Ammon's horn (tissue), 1 donor: ENCODE data around the gene SERTAD1.

Experiments
- DNase-seq: peaks from one replicate; pipeline ENCODE4 v3.0.0-alpha.2; 2016; ENCODE audit warnings: low spot score

The SERTAD1 gene

DNA sequence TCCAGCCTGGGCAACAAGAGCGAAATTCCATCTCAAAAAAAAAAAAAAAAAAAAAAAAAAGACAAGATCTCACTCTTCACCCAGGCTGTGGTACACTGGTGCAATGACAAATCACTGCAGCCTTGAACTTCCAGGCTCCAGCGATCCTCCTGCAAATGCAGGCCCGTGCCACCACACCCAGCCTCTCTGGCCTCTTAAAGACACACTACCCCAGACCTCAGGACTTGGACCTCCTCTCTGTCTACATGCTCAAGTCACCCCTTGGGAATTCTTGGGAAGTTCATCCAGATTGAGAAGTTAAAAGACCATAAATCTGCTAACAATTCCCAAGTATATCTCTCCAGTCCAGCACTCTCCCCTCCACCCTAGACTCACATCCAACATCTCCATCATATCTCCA, 25.2 kb downstream of the SERTAD1 start:
- no peak for DNase-seq

DNA sequence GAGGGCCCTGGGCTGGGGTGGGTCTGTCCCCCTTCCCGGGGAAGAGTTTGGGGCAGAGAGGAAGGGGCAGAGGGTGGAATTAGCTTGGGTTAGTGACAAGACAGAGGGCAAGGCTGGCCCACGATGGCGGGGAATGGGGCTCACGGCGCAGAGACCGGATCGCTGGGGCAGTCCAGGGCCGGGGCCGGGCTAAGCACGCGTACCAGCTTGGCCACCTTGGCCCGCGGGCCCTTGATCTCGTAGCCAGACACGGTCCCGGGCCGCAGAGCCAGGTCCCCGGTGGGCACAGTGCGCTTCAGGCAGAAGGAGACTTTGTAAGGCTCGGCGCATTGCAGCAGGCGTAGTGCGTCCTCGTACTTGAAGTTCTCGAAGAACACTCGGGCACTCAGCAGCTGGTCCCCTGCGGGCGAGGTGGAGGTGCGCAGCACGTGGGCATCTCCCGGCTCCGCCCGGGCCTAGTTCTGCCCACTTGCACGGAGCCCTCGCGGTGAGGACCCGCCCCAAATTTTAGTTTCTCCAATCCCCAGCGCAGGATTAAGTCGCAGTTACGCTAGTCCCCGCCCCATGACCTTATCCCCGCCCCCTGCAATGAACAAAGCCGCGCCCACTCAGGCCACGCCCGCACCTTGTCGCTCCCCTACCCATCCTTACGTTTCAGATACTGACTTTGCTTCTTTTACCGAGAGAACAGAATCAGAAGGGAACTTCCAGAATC, 27.2 kb downstream of the SERTAD1 start:
- DNase-seq, result no peak

GRCh38 chr19:40397568-40397906, 28.3 kb downstream of the SERTAD1 start:
- no peak for DNase-seq

DNA sequence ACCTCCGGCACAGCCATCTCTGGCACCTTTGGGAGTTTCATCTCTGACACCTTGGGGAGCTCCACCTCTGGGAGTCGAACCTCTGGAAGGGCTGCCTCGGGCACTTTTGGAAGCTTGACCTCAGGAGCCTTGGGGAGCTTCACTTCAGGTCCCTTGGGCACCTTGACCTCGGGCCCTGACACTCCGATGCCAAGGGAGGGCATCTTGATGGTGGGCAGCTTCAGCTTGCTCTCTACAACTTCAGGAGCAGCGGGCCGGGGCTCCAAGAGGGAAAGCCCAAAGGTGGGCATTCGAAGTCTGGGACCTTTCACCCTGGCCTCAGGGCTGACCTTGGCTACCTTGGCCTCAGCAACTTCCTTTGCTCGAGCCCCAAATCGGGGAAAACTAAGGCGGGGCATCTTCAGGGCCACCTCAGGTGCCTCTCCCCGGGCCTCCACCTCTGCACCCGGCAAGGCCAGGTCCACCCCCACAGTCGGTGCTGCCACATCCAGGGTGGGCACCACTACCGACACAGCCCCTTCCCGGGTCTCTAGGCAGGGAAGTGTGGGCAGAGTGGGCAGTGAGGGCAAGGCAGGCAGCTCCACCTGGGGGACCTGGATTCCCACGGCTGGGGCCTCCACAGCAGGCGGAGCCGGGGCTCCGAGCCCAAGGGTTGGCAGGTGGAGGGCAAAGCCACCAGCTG, 28.8 kb downstream of the SERTAD1 start:
- no peak for DNase-seq

- no peak for DNase-seq
Observed at GRCh38 chr19:40395956-40396355, 29.8 kb downstream of the SERTAD1 start.

- no peak for DNase-seq
Observed at GRCh38 chr19:40394816-40395210, 31.0 kb downstream of the SERTAD1 start.

DNA sequence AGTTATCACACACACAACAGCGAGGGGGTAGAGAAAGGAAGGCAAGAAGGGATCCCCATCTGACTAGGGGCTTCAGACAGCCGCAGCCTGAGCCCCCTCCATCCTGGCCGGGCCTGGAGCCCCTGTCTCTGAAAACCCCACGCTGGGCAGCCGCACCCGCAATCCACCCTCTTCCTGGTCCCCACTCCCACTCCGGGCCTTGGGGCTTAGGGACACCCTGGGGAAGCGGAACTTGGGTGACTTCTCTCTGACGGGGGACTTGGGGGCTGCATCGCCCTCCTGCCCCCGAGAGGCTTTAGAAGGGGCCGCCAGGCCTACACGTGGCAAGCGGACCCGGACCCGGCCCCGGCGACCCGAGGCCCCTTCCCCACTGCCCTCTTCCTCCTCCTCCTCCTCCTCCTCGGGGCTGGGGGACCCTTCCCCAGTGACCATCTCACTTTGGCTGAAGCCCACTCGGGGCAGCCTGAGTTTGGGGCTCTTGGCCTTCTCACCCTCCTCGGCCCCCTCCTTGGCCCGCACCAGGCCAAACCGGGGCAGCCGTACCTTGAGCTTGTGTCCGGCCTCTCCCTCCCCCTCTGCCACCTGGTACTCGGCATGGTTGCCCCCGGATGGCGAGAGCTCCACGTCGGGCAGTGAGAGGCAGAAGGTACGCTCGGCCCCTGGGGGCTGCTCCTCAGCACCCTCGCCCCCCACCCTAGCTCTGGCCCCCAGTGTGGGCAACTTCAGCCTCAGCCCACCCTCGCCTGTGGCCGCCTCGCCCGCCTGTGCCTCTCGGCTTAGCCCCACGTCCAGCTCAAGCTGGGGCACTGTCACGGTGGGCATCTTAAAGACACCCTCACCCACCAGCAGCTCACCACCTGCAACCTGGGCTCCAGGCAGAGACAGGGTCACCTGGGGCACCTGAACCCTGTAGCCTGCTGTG, 31.6 kb downstream of the SERTAD1 start:
- DNase-seq, result no peak

DNA sequence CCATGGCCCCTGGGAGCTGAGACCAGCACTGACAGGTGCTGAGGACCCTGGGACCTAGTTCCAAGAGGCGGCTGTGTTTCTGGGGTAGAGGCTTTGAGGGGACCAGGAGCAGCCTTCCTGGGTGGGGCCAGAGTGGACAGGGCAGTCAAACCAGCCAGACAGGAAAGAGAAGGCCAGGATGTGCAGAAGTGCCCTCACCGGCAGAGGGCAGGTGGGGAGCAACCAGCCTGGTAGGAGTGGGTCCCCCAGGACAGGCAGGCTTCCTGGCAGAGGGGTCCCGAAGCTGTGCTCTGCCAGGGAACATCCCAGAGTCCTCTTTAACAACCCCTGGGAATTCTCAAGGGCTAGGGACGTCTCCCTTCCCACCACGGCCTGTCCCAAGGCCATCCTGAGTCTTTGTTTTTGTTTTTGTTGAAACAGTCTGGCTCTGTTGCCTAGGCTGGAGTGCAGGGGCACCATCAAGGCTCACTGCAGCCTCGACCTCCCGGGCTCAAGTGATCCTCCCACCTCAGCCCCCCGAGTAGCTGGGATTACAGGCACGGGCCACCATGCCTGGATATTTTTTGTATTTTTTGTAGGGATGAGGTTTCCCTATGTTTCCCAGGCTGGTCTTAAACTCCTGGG, 32.8 kb downstream of the SERTAD1 start:
- DNase-seq, result no peak

DNA sequence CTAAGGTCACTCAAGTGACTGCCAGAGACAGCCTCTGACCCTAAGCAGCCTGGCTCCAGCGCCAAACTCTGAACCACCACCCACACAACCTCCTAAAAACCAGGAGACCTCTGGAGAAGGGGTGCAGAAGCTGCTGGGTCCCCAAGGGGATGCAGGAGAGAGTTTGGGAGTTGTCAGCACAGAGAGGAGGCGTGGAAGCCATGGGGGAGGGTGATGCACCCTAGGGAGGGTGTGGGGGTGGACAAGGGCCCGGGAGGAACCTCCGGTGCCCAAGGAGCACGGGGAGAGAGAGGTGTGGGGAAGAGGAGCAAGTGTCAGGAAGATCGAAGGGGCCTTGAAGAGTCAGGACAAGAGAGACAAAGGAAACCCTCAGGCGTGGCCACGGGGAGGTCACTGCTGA, 33.7 kb downstream of the SERTAD1 start:
- no peak for DNase-seq

DNA sequence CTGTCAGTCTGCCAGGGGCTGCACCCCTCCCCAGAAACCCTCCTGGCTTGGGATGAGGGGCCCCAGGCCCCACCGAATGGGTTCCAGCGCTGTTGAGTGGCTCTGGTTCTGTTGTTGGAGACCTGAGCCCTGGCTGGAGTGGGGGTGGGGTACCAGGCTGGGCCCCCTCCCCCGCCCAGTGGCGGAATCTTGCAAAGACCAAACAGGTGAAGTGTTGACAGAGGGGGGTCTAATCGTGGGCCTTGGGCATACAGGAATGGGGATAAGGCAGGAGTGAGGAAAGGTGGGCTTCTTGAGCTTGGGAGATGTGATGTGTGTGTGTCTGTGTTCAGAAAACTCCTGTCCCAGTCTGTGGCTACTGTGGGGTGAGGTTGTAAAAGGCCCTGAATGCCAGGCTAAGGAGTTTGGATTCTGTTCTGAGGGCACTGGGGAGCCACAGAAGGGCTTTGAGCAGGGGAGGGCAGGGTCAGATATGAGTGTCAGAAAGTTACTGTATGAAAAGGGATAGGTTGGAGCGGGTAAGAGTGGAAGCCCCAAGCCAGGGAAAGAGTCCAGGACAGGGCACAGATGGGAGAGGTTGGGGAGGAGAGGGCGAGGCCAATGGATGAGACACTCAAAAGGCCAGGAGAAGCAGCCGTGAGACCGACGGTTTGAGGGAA, 35.6 kb downstream of the SERTAD1 start, which contains the start of gene HIPK4:
HIPK4 (minus strand) TSS at position 98 of the 659 bp plus-strand sequence. CDS start 279 bp downstream, outside the sequence.
- no peak for DNase-seq

DNA sequence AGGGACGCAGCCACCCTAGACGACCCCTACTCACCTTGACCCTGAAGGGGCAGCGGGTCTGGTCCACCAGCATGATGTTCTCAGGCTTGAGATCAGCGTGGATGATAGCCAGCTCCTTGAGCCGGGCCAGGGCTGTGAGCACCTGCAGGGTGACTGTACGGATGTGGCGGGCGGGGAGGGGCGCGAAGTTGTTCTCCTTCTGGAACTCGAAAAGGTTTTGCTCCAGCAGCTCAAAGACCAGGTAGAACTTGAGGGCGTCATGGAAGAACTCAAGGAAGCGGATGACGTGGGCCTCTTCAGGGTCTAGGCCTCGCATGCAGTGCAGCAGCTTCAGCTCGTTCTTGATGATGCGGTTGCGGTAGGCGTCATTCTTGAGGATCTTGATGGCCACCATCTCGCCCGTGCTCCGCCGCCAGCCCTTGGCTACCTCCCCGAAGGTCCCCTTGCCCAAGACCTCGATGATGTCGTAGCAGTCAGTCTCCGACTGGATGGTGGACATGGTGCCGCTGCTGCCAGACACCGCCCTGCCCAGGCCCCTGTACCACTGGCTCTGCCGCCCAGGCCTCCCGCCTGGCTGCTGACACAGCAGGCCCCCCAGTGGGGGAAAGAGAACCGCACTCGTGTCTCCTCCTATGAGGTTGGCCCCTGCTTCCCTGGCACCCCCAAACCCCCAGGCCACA, 36.2 kb downstream of the SERTAD1 start:
- DNase-seq, result no peak

GRCh38 chr19:40388481-40388880, 37.3 kb downstream of the SERTAD1 start:
- no peak for DNase-seq

GRCh38 chr19:40387155-40387554, 38.6 kb downstream of the SERTAD1 start:
- DNase-seq, result no peak

GRCh38 chr19:40383668-40384248, 42.0 kb downstream of the SERTAD1 start:
- no peak for DNase-seq

DNA sequence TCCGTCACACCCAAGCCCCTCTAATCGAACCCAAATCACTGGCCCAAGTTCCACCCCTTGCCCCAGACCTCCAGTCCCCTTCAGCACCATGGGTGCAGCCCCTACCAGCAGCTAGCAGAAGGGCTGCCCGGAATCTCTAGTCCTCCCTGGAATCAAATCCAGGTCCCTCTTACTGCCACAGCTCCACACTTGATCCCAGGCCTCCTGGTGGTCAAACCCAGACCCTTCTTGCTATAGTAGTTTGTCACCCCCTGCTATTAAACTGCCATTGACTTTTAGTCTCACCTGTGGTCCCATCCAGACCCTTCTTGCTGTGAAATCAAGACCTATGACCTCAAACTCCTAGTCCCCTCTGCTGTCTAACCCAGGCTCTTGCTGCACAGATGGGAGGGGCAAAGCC, 44.5 kb downstream of the SERTAD1 start:
- DNase-seq, result no peak

DNA sequence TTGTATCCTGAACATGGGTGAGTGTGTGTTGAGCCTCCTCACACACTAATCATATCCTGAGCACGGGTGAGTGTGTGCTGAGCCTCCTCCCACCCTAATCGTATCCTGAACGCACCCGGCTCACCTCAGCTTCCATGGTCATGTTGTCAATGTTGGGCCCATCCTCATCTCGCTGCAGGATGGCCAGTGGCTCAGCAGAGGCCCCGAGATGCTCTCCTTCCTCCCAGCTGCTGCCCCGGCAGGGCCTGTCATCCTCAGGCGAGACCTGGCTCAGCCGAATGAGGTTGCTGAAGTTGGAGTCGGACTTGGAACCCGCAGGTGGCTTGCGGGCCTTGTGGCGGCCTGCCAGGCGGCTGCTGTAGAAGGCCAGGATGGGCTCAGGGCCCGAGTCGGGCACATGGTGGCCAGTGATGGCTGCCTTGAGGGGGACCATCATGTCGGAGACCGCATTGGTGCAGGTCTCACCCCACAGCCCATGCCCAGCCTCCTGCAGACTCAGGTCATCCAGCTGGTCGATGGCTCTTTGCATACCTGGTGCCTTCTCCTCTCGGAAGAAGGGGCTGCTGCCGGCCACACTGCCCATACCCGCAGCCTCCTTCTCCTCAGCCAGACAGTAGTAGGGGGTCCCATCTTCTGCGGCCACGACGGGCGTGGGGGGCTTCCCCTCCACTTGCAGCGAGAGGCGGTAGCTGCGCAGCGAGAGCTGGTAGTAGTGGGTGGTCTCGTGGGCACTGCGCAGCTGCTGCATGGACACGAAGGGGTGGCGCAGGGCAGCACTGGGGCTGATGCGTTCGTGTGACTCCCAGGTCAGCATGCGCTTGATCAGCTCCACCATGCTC, 45.4 kb downstream of the SERTAD1 start:
- no peak for DNase-seq

- DNase-seq, result no peak
Observed at GRCh38 chr19:40379446-40380198, 46.2 kb downstream of the SERTAD1 start.

DNA sequence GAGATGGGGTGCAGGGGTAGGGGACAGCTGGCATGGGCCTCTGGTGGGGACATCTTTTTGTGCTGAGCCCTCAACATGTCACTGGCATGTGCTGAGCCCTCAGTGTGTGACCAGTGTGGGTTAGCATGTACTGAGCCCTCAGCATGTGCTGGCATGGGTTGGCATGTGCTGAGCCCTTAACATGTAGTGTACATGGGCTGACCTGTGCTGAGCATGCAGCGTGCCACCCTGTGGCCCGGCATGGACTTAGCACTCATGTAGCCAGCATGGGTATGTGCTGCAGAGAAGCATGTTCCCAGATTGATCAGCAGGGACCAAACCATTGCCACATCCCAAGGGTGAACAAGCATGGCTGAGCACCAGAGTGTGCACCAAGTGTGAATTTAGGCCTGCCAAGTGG, 47.3 kb downstream of the SERTAD1 start:
- DNase-seq, result no peak

DNA sequence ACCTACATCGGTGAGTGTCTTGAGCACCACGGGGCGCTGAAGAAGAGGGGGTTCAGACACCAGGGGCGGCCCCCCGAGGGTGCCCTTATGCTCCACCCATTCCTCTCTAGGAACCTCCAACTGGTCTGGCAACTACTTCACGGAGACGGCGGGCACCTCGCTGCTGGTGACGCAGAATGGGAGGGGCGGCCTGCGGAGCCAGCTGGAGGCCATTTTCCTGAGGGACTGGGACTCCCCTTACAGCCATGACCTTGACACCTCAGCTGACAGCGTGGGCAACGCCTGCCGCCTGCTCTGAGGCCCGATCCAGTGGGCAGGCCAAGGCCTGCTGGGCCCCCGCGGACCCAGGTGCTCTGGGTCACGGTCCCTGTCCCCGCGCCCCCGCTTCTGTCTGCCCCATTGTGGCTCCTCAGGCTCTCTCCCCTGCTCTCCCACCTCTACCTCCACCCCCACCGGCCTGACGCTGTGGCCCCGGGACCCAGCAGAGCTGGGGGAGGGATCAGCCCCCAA, 47.9 kb downstream of the SERTAD1 start:
- DNase-seq, result no peak
